OCI-LY1 (cell line): Measurements from ENCODE around the gene PLPP4.

Experiments
- H2AFZ ChIP-seq: fragments of 200-600 bp; sonication (generic), shearing (Covaris generic); 2 replicates; pipeline ENCODE4 v1.6.0; 2014; ENCODE audit warnings: antibody characterized with exemption, mild to moderate bottlenecking, low read length
- H3F3A ChIP-seq: fragments of 200-600 bp; sonication (generic), shearing (Covaris generic); 2 replicates; pipeline ENCODE4 v1.6.0; 2014; ENCODE audit warnings: mild to moderate bottlenecking, antibody characterized with exemption, low read length, moderate library complexity; ENCODE audit not compliant: insufficient read depth
- H3K27ac ChIP-seq: fragments of 200-600 bp; sonication (generic); 2 replicates; pipeline ENCODE4 v1.5.1; 2014; ENCODE audit warnings: low read length, mixed run types, mild to moderate bottlenecking, low read depth; ENCODE audit not compliant: poor library complexity, severe bottlenecking
- H3K27me3 ChIP-seq: fragments of 200-600 bp; sonication (generic); 2 replicates; pipeline ENCODE4 v1.6.0; 2014; ENCODE audit warnings: antibody characterized with exemption, mild to moderate bottlenecking, low read length, moderate library complexity; ENCODE audit not compliant: insufficient read depth
- H3K36me3 ChIP-seq: fragments of 200-600 bp; sonication (generic); 2 replicates; pipeline ENCODE4 v1.6.1; 2014; ENCODE audit warnings: mild to moderate bottlenecking, antibody characterized with exemption, low read length, moderate library complexity, mixed read lengths; ENCODE audit not compliant: insufficient read depth
- H3K4me1 ChIP-seq: fragments of 200-600 bp; sonication (generic); 2 replicates; pipeline ENCODE4 v1.5.1; 2014; ENCODE audit warnings: mild to moderate bottlenecking, low read length, moderate library complexity; ENCODE audit not compliant: insufficient read depth, severe bottlenecking
- H3K4me2 ChIP-seq: fragments of 200-600 bp; sonication (generic), shearing (Covaris generic); 2 replicates; pipeline ENCODE4 v1.6.1; 2014; ENCODE audit warnings: low read length
- H3K4me3 ChIP-seq: fragments of 200-600 bp; sonication (generic); 2 replicates; pipeline ENCODE4 v1.5.1; 2014; ENCODE audit warnings: low read length, low read depth, mild to moderate bottlenecking, mixed read lengths; ENCODE audit not compliant: poor library complexity, severe bottlenecking
- H3K79me2 ChIP-seq: fragments of 200-600 bp; shearing (Covaris generic); 2 replicates; pipeline ENCODE4 v1.6.1; 2016; ENCODE audit warnings: mixed run types, low read length, mixed read lengths; ENCODE audit not compliant: insufficient read depth
- H3K9ac ChIP-seq: fragments of 200-600 bp; sonication (generic), shearing (Covaris generic); 2 replicates; pipeline ENCODE4 v1.6.1; 2014; ENCODE audit warnings: mild to moderate bottlenecking, low read length, mixed read lengths
- H3K9me2 ChIP-seq: fragments of 200-600 bp; sonication (generic), shearing (Covaris generic); 2 replicates; pipeline ENCODE4 v1.6.1; 2014; ENCODE audit warnings: low read depth, mild to moderate bottlenecking, low read length, mixed read lengths
- H3K9me3 ChIP-seq: fragments of 200-600 bp; shearing (Covaris generic); 2 replicates; pipeline ENCODE4 v1.6.1; 2014; ENCODE audit warnings: low read length, mixed read lengths
- H4K20me1 ChIP-seq: fragments of 200-600 bp; sonication (generic), shearing (Covaris generic); 2 replicates; pipeline ENCODE4 v1.6.0; 2016; ENCODE audit warnings: mild to moderate bottlenecking, low read length; ENCODE audit not compliant: insufficient read depth
- EZH2 ChIP-seq: fragments of 200-600 bp; sonication (generic), shearing (Covaris generic); IDR thresholded peaks from 2 replicates; pipeline ENCODE4 v1.8.0; 2017; ENCODE audit warnings: borderline replicate concordance, mixed run types, mild to moderate bottlenecking, antibody characterized with exemption, low read length, moderate library complexity, mixed read lengths
- TF ChIP-seq, protein P1 (sequence below): fragments of 200-600 bp; sonication (generic), shearing (Covaris generic); IDR thresholded peaks from 2 replicates; pipeline ENCODE4 v1.5.1; 2017; ENCODE audit warnings: mild to moderate bottlenecking, antibody characterized with exemption, low read length, moderate library complexity, mixed read lengths

Gene PLPP4

DNA sequence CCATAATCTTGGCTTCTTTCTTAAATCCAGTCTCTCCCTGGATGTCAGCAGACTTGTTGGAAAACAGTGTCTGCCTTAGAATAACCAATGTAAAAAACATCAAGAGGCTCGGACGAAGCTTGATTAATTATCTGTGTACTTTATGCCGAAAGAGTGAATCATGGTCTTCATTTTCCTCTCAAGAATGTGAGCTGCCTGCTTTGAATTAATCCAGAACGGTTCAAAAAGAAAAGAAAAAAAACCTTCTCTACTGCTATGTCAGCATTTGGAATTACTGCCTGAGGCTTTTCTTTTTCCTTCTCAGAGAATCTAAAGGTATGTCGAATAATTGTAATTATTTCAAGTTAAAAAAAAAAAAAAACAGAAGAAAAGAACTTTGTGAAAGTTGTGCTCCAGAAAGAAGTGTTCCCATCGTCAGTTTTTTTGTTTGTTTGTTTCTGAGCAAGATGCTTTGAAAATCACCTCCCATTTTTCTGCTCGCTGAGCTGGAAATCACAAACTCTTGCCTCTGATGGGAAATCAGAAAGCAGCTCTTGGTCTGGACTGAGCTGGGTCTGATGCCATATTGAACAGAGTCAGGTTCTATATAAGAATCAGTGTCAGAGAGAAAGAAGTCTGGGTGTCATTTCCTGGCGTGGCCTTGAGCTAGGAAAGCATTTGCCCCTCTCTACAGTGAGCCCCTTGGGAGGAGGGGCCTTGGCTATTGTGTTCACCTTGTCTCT lies 20.2 kb downstream of the PLPP4 start:
- Histone ChIP-seq H2AFZ (no peak overlapping the region), H3K4me3 (no peak overlapping the region), H3K4me2 (no peak overlapping the region), H3K27me3 (no peaks in the 10 kb centered on the region), H3K27ac (no peak overlapping the region), H3K79me2 (no peaks in the 10 kb centered on the region), H3K36me3 (no peaks in the 10 kb centered on the region), H4K20me1 (no peaks in the 10 kb centered on the region), H3K9me2 (0 out of 2 replicates have a peak, but pooled peaks cover 2% of the 10 kb centered on the region), H3K4me1 (no peaks in the 10 kb centered on the region), H3F3A (no peaks in the 10 kb centered on the region), H3K9me3 (no peaks in the 10 kb centered on the region), H3K9ac (no peak overlapping the region)
- TF ChIP-seq, protein P1, sequence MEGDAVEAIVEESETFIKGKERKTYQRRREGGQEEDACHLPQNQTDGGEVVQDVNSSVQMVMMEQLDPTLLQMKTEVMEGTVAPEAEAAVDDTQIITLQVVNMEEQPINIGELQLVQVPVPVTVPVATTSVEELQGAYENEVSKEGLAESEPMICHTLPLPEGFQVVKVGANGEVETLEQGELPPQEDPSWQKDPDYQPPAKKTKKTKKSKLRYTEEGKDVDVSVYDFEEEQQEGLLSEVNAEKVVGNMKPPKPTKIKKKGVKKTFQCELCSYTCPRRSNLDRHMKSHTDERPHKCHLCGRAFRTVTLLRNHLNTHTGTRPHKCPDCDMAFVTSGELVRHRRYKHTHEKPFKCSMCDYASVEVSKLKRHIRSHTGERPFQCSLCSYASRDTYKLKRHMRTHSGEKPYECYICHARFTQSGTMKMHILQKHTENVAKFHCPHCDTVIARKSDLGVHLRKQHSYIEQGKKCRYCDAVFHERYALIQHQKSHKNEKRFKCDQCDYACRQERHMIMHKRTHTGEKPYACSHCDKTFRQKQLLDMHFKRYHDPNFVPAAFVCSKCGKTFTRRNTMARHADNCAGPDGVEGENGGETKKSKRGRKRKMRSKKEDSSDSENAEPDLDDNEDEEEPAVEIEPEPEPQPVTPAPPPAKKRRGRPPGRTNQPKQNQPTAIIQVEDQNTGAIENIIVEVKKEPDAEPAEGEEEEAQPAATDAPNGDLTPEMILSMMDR = no peak
- TF ChIP-seq EZH2 = no peak

DNA sequence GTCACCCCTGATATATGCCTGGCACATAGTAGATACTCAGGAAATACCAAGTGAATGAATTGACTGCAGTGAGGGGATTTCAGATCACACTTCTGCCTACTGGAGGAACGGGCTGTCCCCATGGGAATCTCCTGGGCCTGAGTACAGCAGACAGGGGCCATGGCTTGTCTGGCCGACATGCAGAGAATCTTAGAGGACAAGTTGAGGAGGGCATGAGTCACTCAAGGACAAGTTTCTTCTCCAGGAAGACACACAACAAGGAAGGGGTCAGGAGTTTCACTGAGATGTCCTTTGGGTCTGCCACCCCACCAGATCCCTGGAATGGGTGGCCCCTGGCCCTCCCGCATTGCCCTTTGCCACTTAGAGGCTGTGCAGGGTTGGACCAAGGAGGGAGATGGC lies 20.7 kb downstream of the PLPP4 start:
- H3K79me2 ChIP-seq = no peaks in the 10 kb centered on the region
- H2AFZ ChIP-seq = no peak overlapping the region
- H3F3A ChIP-seq = no peaks in the 10 kb centered on the region
- no peaks in the 10 kb centered on the region for H3K9me2 ChIP-seq
- no peak overlapping the region for H3K4me3 ChIP-seq
- no peaks in the 10 kb centered on the region for H4K20me1 ChIP-seq
- no peak overlapping the region for H3K4me2 ChIP-seq
- H3K9me3 ChIP-seq = no peaks in the 10 kb centered on the region
- no peak overlapping the region for H3K9ac ChIP-seq
- H3K4me1 ChIP-seq = no peaks in the 10 kb centered on the region
- H3K36me3 ChIP-seq = no peaks in the 10 kb centered on the region
- no peak overlapping the region for H3K27ac ChIP-seq
- no peak for TF ChIP-seq EZH2
- TF ChIP-seq, protein P1 = no peak
- H3K27me3 ChIP-seq = no peaks in the 10 kb centered on the region

DNA sequence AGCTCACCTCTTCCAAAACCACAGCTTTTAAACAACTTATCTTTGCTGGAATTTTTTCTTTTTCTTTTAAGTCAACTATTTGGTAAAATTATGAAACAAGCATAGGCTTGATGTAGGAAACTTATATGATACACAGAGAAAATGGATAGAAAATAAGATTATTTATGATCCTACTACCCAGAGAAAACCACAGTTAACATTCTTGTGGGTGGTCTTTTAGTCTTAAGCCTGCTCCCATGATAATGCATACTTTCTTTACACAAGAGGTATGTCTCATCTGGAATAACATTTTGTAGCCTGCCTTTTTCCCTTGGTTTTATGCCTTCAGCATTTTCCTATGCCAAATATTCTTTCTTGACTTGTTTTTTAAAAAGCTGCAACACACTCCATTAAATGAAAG lies 21.4 kb downstream of the PLPP4 start:
- no peaks in the 10 kb centered on the region for H3K4me1 ChIP-seq
- H3K79me2 ChIP-seq = no peaks in the 10 kb centered on the region
- no peaks in the 10 kb centered on the region for H4K20me1 ChIP-seq
- TF ChIP-seq EZH2 = no peak
- TF ChIP-seq, protein P1 = no peak
- no peaks in the 10 kb centered on the region for H3K9me2 ChIP-seq
- no peaks in the 10 kb centered on the region for H3K9me3 ChIP-seq
- no peak overlapping the region for H3K27ac ChIP-seq
- no peak overlapping the region for H3K9ac ChIP-seq
- H2AFZ ChIP-seq = no peak overlapping the region
- no peak overlapping the region for H3K4me3 ChIP-seq
- H3F3A ChIP-seq = no peaks in the 10 kb centered on the region
- no peak overlapping the region for H3K4me2 ChIP-seq
- no peaks in the 10 kb centered on the region for H3K27me3 ChIP-seq
- H3K36me3 ChIP-seq = no peaks in the 10 kb centered on the region
